HG02938 (cell line): ENCODE data around the gene CACNA2D4.

ENCODE experiments used
- ATAC-seq: cut with Tn5 transposase; IDR thresholded peaks from one replicate; pipeline ENCODE4 v1.9.1; 2021; ENCODE audit warnings: mild to moderate bottlenecking, moderate library complexity; ENCODE audit not compliant: unreplicated experiment

CACNA2D4 gene

DNA sequence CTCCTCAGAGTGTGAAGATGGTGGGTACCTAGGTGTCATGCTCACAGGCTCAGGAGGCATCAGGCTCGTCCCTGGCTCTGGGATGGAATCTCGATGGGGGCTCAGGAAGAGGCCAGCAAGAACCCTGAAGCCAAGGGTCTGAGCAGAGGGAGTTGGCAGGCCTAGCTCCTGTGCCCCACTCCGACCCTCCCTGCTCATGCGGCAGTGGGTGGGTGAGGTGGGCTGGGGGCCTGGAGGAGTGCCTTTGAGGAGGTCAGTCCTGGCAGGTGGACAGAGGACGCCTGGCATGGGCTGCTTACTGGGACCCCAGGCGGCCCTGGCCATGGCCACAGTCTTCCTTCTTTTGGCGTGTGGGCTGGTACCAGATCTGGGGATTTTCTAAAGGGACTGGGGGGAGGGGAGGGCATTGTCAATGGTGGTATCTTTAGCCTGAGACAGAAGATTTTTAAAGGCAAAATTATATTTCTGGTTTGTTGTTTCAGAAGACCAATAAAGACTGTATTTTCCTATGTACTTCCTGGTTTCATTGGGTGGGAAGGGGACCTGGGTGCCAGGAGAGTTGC lies 82.1 kb downstream of the CACNA2D4 start:
- ATAC-seq = no peak

DNA sequence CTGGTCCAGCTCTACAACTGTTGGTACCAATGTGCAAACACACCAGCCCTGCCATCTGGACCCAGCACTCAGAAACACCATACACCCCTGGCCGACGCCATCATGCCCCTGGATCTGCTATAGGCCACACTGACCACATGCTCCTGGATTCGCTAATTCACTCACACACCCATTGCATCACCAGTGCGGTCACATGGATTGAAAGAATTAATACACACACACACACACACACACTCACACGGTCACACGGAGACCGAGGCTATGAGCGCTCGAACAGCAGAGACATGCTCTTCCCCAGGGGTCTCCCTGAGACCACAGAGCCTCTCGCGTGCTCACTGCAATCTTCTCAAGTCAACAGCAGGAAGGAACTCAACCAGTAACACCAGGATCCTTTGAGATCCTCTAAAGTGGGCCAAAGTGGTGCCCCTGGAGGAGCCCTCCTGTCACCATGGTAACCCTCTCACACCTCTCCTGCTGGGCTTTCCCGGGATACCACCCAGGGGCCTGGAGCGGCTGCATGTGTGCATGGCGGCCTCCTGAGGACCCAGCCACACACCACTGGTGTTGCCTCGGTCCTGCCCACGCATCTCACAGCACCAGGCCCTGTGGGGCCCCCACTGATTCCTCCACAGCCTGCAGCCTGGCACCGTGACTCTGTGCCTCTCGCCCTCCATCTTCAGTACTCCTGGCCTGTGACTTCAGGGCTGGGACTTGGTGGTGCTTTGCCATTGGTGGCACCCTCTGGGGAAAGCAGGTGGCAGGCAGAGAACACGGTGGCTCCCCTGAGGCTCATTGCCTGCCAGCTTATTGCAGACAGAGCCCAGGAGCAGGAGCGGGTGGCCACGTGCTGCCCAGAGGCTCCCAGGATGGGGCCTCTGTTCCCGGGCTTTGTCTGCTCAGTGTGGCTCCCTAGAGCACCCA lies 83.0 kb downstream of the CACNA2D4 start:
- ATAC-seq = no peak

DNA sequence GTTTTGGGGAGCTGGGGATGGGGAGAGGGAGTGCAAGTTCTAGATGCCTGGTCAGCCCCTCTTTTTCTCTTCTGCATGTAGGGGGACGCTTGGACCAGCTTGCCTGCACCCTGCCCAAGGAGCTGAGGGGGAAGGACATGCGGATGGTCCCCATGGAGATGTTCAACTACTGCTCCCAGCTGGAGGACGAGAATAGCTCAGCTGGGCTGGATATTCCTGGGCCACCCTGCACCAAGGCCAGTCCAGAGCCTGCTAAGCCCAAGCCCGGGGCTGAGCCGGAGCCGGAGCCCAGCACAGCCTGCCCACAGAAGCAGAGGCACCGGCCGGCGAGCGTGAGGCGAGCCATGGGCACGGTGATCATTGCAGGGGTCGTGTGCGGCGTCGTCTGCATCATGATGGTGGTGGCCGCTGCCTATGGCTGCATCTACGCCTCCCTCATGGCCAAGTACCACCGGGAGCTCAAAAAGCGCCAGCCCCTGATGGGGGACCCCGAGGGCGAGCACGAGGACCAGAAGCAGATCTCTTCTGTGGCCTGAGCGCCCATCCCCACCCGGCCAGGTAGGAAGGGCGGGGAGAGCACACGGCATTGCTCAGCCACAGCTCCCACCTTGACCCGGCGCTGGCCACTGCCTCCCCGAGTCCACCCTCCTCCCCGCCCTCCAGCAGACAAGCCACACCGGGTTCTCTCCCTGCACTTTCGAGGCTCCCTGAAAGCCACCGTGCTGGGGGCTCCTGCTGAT lies 84.1 kb downstream of the CACNA2D4 start:
- ATAC-seq = no peak

DNA sequence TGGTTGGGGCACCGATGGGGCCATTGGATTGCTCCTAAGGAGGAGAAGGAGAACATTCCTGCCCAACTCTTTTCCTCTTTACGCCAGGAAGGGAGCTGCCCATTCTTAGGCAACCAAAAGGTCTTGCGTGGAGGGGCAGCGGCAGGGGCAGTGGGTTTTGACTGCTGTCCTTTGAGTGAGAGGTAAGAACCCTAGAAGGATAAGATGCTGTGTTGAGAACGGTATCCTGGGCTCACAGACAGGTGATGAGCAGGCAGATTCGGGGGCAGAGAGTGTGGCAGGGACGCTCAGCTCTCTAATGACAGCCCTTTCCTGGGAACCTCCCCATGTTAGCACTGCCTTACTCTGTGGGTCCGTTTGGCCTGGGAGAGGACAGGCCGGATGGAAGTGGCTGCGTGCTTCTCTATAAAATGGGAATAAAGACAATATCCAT lies 84.8 kb downstream of the CACNA2D4 start:
- ATAC-seq = no peak

DNA sequence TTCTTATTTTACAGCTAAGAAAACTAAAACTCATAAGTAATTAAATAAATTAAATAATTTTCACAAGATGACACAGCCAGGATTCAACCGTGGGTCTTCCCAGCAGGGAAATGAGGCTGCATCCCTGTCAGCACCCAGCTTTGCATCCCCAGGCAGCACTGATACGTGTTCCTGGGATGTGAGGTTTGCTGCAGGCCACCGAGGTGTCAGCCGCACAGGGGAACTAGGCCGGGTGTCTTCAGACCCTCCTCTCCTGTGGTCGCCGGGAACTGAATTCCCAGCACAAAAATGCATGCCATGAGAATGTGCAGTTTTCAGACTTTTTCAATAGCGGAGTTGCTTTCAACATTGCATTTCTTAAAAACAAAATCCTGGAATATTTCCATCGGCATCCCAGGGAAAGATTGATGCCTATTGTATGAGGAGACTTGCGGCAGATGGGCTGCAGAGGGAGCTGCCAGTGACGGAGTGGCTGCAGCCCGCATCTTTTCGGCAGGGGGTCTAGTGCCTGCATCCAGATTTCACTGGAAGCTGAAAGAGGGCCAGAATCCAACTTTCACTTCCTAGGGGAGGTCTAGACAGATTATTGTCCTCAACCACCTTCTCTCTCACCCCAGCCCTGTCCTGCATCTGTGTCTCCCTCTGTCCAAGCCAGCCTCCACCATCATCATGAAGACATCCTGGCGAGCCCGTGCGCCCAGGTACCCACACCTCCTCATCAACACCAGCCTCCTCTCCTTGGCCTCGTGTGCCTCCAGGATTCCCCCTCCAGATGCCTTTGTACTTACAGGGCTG lies 85.5 kb downstream of the CACNA2D4 start:
- no peak for ATAC-seq

DNA sequence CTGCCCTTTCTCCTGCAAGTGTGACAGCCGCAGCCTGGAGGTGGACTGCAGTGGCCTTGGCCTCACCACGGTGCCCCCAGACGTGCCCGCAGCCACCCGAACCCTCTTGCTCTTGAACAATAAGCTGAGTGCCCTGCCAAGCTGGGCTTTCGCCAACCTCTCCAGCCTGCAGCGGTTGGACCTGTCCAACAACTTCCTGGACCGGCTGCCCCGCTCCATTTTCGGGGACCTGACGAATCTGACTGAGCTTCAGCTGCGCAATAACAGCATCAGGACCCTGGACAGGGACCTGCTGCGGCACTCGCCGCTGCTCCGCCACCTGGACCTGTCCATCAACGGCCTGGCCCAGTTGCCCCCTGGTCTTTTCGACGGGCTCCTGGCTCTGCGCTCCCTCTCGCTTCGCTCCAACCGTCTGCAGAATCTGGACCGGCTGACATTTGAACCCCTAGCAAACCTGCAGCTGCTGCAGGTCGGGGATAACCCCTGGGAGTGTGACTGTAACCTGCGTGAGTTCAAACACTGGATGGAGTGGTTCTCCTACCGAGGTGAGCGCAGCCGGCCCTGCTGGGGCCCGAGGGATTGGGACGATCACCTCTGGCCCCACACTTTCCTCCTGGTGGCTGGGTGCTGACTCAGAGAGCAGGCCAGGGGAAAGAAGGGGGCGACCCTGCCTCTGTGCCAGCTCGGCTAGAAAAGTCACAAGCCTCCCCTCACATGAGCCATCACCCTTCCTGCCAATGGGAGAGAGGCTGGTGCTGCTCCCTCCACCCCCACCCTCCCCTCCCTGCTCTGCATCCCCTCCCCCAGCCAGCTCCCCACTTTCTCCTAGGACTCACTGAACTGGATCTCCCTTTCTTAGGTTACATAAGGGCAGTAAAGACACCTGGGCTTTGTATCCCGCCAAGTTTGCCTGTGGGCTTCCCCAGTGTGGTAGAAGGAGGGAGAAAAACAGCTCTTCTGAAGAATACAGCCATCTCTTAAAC lies 87.2 kb downstream of the CACNA2D4 start:
- ATAC-seq = no peak

GRCh38 chr12:1830401-1830845 lies 88.0 kb downstream of the CACNA2D4 start:
- ATAC-seq = no peak

DNA sequence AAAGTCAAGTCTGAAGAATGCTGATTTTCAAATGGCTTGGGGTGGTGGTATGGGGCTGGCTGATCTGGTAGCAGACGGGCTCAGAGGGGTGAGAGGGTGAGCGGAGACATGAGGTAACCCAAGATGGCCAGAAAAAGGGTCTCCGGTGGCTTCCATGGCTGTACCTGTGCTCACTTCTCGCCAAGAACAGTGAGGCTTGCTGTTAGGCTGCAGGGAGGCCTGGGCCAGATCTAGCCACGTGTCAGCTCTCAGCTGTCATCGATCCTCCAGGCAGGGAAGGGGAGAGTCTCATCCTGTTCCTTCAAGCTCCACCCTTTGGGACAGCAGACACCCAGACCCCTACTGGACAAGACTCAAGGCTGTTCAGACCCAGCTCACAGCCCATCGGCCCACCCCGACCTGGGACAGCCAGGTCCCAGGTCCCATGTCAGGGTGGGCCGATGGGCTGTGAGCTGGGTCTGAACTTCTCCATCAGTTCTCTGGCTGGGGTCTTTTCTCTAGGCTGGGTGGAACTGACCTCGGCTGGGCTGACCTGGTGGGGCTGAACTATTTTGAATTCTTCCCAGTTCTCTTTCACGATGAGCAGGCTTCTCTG lies 89.0 kb downstream of the CACNA2D4 start:
- ATAC-seq = no peak

GRCh38 chr12:1828856-1829255 lies 89.6 kb downstream of the CACNA2D4 start:
- ATAC-seq = no peak

- no peak for ATAC-seq
These were observed 90.3 kb downstream of the CACNA2D4 start for GRCh38 chr12:1827826-1828805.

DNA sequence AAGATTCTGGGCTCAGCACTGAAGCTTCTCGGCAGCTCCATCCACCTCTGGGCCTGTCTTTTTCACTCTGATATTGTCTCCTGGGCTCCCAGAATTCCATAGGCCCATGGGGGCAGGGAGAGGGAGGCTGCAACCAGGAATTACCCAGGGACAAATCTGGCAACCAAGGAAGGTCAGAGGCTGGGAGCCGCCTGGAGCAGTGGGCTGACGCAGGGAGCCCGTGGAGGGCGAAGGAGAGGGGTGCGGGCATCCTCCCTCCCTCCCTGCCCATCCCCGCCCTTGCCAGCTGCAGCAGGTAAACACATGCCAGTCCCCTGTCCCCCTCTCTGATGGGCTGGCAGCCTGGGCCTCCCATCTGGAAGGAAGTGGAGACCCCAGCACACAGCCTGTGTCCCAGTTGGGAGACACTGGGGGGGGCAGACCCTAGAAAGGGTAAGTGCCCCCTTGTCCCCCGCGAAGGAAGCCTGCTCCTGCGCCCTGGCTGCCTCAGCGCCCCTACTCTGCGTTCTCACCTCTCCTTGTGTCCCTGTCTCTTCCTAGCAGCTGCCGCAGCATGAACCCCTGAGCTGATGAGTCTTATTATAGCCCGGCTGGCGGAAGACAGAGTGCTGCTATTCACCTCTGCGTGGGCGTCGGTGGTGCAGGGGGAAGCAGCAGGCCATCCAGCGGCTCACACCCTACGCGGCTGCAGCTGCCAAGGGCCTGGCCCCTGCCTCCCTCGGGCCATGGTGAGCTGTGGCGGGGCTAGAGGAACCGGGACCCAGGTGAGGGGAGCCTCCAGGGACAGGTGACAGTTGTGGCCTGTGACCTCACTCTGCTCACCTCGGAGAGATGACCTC lies 91.4 kb downstream of the CACNA2D4 start:
- ATAC-seq = no peak

- ATAC-seq = no peak
These were observed 92.1 kb downstream of the CACNA2D4 start for GRCh38 chr12:1826401-1826800.

DNA sequence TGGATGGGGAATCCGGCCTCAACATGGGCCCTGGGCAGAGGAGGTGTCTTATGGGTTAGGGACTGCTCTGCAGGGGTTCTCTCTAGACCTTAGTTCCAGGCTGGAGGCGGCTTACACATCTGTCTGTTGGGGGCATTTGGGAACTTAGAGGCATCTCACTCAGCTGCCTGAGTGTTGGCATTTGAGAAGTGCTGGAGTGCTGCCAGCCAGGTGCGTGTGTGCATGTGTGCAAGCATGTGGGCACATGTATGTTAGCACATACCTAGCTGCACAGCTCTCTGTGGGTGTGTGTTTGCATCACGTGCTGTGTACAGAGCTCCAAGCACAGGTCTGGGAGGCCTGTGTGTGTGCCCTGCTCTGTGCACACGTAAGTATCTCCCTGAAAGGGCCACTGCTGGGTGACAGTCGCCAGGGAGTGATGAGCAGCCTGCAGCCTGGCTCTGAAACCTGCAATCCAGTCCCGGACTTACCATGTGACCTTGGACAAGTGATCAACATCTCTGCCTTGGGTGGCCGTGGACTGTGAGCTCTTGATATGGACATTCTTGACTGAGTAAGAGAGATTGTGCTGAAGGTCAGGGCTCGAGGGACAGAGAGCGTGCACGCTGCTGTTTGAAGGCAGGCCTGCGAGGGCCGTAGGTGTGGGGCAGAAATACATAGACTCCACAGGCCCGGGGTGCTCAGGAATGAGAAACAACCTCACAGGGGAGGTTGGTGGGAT lies 92.9 kb downstream of the CACNA2D4 start:
- no peak for ATAC-seq

GRCh38 chr12:1823237-1823636 lies 95.2 kb downstream of the CACNA2D4 start:
- no peak for ATAC-seq

GRCh38 chr12:1822699-1823098 lies 95.8 kb downstream of the CACNA2D4 start:
- ATAC-seq = no peak

DNA sequence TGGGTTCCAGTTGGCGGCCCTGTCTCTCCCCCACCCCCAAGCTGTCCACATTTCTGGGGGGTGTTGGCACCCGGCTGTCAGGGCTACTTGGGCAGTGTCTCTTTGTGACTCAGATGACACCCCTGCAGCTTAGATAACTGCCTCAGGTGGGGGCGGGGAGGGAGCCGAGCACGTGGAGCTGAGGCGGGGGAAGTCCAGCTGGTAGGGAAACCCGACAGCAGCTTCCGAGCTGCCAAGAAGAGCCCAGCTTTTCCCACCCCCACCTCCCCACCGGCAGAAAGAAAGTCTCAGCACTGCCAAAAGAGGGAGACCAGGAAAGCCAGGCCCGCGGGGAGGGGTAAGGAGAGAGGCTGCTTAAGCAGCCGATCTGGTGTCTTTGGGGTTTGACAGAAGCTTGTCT lies 96.6 kb downstream of the CACNA2D4 start:
- ATAC-seq = no peak

- ATAC-seq = no peak
These were observed 97.6 kb downstream of the CACNA2D4 start for GRCh38 chr12:1820896-1821291.
